CD4-positive, alpha-beta T cell treated with Interleukin-10 for 1 hour (primary cell): ENCODE results near the gene GALNT1.
A peak's percentile ranks its signal among the peaks of the same experiment; 100 is the strongest.
"Not testable (repeated sequence)": the region's sequence is repeated elsewhere in the genome, so short reads cannot be mapped to it uniquely, and the experiment has no call there.

Source experiments
- DNase-seq: peaks from one replicate; pipeline ENCODE4 v3.0.0-alpha.2; 2020

GALNT1 gene

DNA sequence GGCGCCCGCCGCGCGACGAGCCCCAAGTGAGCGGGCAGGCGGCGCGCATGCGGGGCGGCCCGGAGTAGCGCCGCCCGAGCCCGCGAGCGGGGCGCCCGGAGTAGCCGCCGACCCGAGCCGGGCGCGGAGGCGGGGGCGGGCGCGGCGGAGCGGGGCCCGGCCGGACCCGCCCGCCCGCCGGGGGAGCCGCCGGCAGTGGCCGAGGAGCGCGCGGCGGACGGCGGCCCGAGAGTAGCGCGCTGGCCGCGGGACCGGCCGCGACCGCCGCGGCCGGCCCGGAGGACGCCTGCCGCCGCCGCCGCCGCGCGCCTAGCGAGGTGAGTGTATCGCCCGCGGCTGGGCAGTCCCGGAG, at the start of gene GALNT1:
Gene GALNT1, plus strand, starts transcription at position 195 of the 352 bp plus-strand sequence. CDS start 72,923 bp downstream, outside the sequence.
- DNase-seq: no peak

DNA sequence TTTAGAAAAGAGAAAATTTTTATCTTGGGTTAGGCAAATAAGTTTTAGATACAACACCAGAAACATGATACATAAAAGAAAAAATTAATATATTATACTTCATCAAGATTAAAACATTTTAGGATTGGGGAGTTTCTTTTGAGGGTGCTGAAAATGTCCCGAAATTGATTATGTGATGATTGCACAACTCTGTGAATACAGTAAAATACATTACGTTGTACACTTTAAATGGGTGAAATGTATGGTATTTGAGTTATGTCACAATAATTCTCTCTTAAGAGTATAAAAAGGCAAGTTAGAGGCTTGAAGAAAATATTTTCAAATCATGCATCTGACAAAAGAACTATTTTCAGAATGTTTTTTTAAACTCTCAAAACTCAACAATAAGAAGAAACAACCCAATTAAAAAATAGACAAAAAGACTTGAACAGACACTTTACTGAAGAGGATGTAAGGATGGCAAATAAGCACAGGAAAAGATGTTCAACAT, 47.6 kb upstream of the GALNT1 start:
- DNase-seq: no peak

DNA sequence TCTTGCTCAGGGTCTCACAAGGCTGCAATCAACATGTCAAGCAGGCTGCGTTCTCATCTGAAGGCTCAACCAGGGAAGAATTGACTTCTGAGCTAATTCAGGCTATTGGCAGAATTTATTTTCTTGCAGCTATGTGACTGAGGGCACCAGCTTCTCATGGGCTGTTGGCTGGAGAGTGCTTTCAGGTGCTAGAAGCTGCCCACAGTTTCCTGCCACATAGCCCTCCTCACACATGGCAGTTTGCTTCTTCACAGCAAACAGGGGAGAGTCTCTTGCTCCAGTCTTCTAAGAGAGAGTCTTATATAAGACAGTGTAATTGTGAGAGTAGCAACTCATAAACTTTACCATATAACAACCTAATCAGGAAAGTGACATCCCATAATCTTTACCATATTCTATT, 46.2 kb upstream of the GALNT1 start:
- DNase-seq: no peak

- DNase-seq: no peak
Observed at GRCh38 chr18:35542356-35542755, 39.2 kb upstream of the GALNT1 start.

DNA sequence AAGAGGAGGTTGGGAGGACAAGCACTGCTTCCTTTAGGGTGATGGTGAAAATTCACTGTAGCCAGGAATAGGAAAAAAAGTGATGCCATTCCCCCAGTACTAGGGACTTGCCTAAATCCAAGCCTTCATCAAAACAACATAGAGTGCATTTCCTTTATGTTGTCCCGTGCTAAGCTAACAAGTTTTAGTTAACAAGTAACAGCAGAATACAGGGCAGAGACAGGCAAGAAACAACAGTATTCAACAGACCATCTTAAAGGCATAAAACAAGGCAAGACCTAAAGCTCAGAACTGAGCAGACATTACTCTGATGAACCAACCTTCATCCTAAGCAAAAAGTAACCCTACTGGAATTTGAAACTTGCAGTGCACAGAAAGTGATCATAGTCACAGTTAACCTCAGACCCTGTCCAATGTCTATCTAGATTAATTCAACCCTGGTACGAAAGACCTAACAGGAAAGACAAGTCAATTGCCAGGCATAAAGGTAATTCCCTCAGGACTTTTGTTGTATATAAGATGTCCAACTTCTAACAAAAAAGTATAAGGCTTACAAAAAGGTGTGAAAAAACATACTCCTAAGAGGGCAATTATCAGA, 34.4 kb upstream of the GALNT1 start:
- no peak for DNase-seq

- DNase-seq: no peak
Observed at GRCh38 chr18:35549564-35549963, 32.0 kb upstream of the GALNT1 start.

- DNase-seq: no peak
Observed at GRCh38 chr18:35553300-35553699, 28.2 kb upstream of the GALNT1 start.

DNA sequence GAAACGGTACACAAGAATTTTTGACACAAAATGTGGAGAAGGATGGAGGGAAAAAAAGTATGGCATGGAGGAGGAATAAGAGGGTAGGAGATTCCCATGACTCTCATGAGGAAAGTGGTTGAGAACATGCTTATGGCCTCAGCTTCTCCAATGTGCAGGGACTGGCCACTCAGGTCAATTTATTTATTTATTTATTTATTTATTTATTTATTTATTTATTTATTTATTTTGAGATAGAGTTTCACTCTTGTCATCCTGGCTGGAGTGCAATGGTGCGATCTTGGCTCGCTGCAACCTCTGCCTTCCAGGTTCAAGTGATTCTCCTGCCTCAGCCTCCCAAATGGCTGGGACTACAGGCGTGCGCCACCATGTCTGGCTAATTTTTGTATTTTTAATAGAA, 26.0 kb upstream of the GALNT1 start:
- not testable (repeated sequence) for DNase-seq

GRCh38 chr18:35559867-35560266, 21.7 kb upstream of the GALNT1 start:
- no peak for DNase-seq

DNA sequence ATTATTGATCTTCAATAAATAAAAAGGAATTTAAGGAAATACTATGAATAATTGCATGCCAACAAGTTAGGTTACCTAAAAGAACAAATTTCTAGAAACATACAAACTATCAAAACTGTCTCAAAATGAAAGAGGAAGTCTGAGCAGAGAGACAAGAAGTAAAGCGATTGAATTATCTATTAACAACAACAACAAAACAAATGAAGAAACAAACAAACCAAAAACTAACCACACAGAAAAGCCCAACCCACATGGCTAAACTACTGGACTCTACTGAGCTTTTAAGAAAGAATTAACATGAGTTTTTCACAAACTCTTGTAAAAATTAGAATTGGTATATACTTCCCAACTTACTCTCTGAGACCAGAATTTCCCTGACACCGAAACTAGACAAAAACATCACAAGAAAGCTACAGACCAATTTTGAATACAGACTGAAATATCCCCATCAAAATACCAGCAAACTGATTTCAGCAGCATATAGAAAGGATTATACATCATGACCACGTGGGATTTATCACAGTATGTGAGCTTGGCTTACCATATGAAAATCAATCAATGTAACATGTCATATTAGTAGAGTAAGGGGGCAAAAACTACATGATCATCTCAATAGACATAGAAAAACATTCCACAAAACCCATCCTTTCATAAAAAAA, 16.6 kb upstream of the GALNT1 start:
- no peak for DNase-seq

- no peak for DNase-seq
Observed at GRCh38 chr18:35566019-35566418, 15.5 kb upstream of the GALNT1 start.

- no peak for DNase-seq
Observed at GRCh38 chr18:35570182-35570581, 11.4 kb upstream of the GALNT1 start.

GRCh38 chr18:35571138-35571537, 10.4 kb upstream of the GALNT1 start:
- no peak for DNase-seq

GRCh38 chr18:35572644-35573043, 8.9 kb upstream of the GALNT1 start:
- no peak for DNase-seq

GRCh38 chr18:35573531-35573930, 8.0 kb upstream of the GALNT1 start:
- peak; percentile 14 for DNase-seq

DNA sequence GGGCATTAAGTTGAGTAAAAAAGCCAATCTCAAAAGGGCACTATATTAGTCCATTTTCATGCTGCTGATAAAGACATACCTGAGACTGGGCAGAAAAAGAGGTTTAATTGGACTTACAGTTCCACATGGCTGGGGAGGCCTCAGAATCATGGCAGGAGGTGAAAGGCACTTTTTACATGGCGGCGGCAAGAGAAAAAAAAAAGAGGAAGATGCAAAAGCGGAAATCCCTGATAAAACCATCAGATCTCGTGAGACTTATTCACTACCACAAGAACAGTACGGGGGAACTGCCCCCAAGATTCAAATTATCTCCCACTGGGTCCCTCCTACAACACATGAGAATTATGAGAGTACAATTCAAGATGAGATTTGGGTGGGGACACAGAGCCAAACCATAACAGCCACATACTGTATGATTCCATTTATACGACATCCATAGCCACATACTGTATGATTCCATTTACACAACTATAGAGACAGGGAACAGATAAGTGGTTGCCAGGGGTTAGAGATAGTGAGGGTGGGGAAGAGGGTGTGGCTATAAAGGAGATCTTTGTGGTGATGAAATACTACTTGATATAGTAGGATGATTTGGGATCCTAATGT, 5.2 kb upstream of the GALNT1 start:
- not testable (repeated sequence) for DNase-seq

DNA sequence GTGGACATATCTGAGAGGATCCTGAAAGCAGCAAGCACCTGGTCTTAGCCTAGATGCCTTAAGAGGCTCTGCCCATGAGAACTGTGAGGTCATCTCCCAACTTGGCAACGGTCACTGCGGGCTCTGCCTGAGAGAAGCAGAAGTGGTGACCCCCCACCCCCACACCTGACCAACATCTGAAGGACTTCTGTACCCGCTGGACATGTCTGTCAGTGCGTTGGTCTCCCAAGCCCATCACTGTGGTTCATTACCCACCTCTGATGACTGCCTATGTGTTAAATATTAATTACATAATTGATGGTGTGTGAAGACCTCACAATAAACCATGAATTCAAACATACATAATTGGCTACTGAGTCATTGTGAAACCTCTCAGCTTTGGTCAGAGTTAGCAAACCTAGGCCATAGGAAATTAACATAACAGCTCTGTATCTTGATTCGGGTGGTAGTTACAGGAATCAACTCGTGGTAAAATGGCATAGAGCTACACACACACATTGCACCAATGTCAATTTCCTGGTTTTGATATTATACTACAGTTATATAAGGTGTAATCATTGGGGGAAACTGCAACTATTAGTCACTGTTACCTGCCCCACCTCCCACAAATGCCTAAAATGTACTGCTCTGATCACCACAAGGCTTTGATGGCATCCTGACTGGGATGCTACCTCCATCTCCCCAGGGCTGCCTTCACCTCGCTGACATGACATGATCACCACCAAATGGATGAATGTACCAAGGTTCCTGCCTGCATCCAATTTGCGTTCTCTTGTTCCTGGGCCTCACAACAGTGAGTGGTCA, 4.3 kb upstream of the GALNT1 start:
- DNase-seq: no peak

GRCh38 chr18:35578481-35578880, 3.1 kb upstream of the GALNT1 start:
- DNase-seq: no peak

GRCh38 chr18:35578936-35579335, 2.6 kb upstream of the GALNT1 start:
- no peak for DNase-seq

DNA sequence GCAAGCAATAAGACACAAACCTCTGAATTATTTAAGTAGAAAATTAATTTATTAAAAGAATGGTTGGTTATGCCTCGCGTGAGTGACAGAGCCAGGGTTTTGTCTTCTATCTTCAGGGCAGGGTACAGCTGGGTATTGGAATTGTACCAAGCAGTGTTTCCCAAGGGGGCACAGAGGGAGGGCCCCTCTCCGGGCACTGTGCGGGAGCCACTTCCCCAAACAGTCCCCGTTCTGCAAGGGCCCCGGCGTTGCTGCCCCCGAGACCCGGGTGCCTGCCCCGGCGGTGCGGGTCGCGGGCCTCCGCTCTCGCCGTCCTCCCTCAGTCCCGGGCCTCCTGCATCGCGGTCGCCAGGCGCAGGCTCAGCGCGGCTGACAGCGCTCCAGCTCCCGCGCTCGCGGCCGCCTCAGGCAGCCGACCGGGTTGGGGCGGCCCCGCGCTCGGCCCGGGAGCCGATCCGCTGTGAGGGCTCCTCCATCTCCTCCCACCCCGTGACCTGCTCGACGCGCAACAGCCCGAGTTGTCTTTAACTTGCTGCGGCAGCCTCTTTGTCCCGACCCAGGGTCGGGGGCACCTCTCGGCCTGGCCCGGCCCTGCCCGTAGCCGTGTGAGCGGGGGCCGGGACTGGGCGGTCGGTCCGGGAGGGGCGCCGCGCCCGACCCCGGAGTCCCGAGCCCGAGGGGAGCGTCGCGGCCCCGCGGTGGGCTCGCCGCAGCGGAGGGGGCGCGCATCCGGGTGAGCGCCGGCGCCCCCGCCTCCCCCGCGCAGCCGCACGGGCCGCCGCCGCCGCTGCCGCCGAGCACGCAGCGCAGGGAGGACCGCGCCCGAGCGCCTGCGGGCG, 620 bp upstream of the GALNT1 start:
- peak; percentile 66 for DNase-seq

DNA sequence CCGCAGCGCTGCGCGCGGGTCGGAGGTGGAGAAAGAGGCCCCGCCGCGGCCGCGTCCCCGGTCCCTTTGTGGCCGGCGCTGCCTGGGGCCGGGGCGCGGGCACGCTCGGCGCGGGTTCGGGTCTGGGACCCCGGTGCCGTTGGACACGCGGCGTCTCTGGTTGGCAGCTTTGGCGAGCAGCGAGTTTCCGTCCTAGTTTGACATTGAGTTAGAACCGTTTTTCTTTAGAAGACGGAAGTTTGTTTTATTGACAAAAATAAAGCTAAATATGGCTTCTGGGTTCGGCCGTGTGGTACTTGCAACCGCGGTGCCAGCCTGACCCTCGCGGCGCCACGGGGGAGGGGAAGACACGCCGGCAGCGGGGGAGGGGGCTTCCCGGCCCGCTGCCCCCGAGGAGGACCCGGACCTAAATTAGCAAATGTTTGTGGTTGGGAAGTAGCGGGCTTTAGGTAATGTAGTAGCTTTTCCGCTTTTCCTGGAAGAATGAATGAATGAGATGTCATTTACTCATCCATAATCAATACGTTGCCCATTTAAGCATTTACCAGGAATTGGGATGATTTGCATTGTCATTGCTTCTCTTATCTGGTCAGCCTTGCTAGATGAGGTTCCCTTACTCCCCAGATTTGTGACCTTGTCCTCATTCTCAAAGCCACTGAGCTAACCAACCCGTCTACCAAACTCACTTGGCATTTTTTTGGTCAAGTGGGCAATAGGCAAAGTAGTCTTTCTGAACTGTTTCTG, 530 bp downstream of the GALNT1 start:
- peak; percentile 30 for DNase-seq
